Mononuclear cell (primary cell): Measurements from ENCODE around the gene TCEAL3. TPM values are rescaled to one million over a fixed set of nuclear protein-coding genes. Genes with fewer than 3 reads are reported as not detected.
"Not testable (repeated sequence)": the region's sequence is repeated elsewhere in the genome, so short reads cannot be mapped to it uniquely, and the experiment has no call there.

ENCODE experiments used
- H3K27me3 ChIP-seq: 2 replicates; pipeline ENCODE4 v1.6.0; 2011; ENCODE audit warnings: low read length, control low read depth; ENCODE audit not compliant: insufficient read depth
- H3K4me1 ChIP-seq: 2 replicates; pipeline ENCODE4 v1.5.1; 2011; ENCODE audit warnings: mild to moderate bottlenecking, low read length, control low read depth; ENCODE audit not compliant: insufficient read depth
- H3K4me3 ChIP-seq: 2 replicates; pipeline ENCODE4 v1.5.1; 2011; ENCODE audit warnings: mild to moderate bottlenecking, low read length, moderate library complexity
- H3K9me3 ChIP-seq: 2 replicates; pipeline ENCODE4 v1.5.1; 2011; ENCODE audit warnings: low read depth, mild to moderate bottlenecking, control low read depth, low read length
- total RNA-seq: library from RNA; depleted of rRNA; stranded (reverse); fragments of >200 nt; gene quantifications from one replicate; pipeline ENCODE4 v1.2.3, GENCODE V29; 2012

TCEAL3 gene
- total RNA-seq, 1 donor = 2.4 TPM

GRCh38 chrX:103638479-103639346, 30.9 kb downstream of the TCEAL3 start:
- H3K9me3 ChIP-seq, H3K4me3 ChIP-seq, H3K4me1 ChIP-seq, H3K27me3 ChIP-seq: not testable (repeated sequence)

- H3K9me3 ChIP-seq = no peaks in the 10 kb centered on the region
- no peak overlapping the region for H3K4me3 ChIP-seq
- H3K27me3 ChIP-seq = no peaks in the 10 kb centered on the region
- H3K4me1 ChIP-seq = no peaks in the 10 kb centered on the region
These were observed 32.8 kb downstream of the TCEAL3 start for GRCh38 chrX:103640401-103641155.

DNA sequence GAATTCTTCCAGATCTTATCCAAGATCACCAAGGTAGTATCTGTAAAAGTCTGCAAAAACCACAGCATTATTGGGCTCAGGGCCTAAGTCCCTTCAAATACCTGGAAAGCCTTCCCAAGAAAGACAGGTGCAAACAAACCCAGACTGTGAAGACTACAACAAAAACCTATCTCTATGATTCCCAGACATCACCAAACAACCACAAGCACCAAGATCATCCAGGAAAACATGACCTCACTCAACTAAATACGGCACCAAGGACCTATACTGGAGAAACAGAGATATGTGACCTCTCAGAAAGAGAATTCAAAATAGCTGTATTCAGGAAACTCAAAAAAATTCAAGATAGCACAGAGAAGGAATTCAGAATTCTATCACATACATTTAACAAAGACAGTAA, 36.4 kb downstream of the TCEAL3 start:
- Histone ChIP-seq H3K9me3 (no peaks in the 10 kb centered on the region), H3K27me3 (no peaks in the 10 kb centered on the region), H3K4me3 (no peak overlapping the region), H3K4me1 (no peaks in the 10 kb centered on the region)

- Histone ChIP-seq H3K27me3 (no peaks in the 10 kb centered on the region), H3K9me3 (no peaks in the 10 kb centered on the region), H3K4me1 (no peaks in the 10 kb centered on the region), H3K4me3 (no peak overlapping the region)
These were observed 39.9 kb downstream of the TCEAL3 start for GRCh38 chrX:103647630-103648029.

GRCh38 chrX:103651151-103651773, 43.5 kb downstream of the TCEAL3 start:
- no peaks in the 10 kb centered on the region for H3K9me3 ChIP-seq
- no peaks in the 10 kb centered on the region for H3K4me1 ChIP-seq
- H3K27me3 ChIP-seq = no peaks in the 10 kb centered on the region
- no peak overlapping the region for H3K4me3 ChIP-seq

GRCh38 chrX:103655230-103656000, 47.7 kb downstream of the TCEAL3 start:
- H3K27me3 ChIP-seq, H3K4me3 ChIP-seq, H3K4me1 ChIP-seq, H3K9me3 ChIP-seq: not testable (repeated sequence)

- Histone ChIP-seq H3K27me3 (no peaks in the 10 kb centered on the region), H3K4me3 (no peak overlapping the region), H3K9me3 (no peaks in the 10 kb centered on the region), H3K4me1 (no peaks in the 10 kb centered on the region)
These were observed 48.9 kb downstream of the TCEAL3 start for GRCh38 chrX:103656617-103657016.

- not testable (repeated sequence) for H3K9me3 ChIP-seq, H3K4me1 ChIP-seq, H3K27me3 ChIP-seq, H3K4me3 ChIP-seq
These were observed 49.3 kb downstream of the TCEAL3 start for GRCh38 chrX:103657066-103657465.

- H3K4me3 ChIP-seq = no peak overlapping the region
- H3K4me1 ChIP-seq = no peaks in the 10 kb centered on the region
- no peaks in the 10 kb centered on the region for H3K9me3 ChIP-seq
- peaks cover 5% of the 10 kb centered on the region for H3K27me3 ChIP-seq
These were observed 51.1 kb downstream of the TCEAL3 start for GRCh38 chrX:103658681-103659433.

GRCh38 chrX:103659460-103659859, 51.7 kb downstream of the TCEAL3 start:
- not testable (repeated sequence) for H3K9me3 ChIP-seq, H3K27me3 ChIP-seq, H3K4me3 ChIP-seq, H3K4me1 ChIP-seq

Other genes starting within 250 kb of the TCEAL3 start
- gene BEX3, start 231.4 kb upstream of the TCEAL3 start, total RNA-seq = 38.6 TPM
- gene RAB40A, start 88.5 kb upstream of the TCEAL3 start, total RNA-seq = not detected
- gene TCEAL4, start 22.4 kb upstream of the TCEAL3 start, total RNA-seq = 3.7 TPM
- 5.7 TPM for gene TCEAL1, start 21.0 kb downstream of the TCEAL3 start, total RNA-seq
- gene MORF4L2, start 78.7 kb downstream of the TCEAL3 start, total RNA-seq = 153 TPM
- gene TMEM31, start 102.9 kb downstream of the TCEAL3 start, total RNA-seq = not detected
- gene PLP1, start 168.9 kb downstream of the TCEAL3 start, total RNA-seq = not detected
- under 0.01 TPM for gene RAB9B, start 224.3 kb downstream of the TCEAL3 start, total RNA-seq